DMS 273 (cell line): Measurements from ENCODE around the gene PDIA5.
"Not testable (repeated sequence)": the region's sequence is repeated elsewhere in the genome, so short reads cannot be mapped to it uniquely, and the experiment has no call there.

Experiments used
- DNase-seq: peaks from one replicate; lab custom pipeline; 2025; ENCODE audit not compliant: unreplicated experiment; lab: John Stamatoyannopoulos, UW

The PDIA5 gene

DNA sequence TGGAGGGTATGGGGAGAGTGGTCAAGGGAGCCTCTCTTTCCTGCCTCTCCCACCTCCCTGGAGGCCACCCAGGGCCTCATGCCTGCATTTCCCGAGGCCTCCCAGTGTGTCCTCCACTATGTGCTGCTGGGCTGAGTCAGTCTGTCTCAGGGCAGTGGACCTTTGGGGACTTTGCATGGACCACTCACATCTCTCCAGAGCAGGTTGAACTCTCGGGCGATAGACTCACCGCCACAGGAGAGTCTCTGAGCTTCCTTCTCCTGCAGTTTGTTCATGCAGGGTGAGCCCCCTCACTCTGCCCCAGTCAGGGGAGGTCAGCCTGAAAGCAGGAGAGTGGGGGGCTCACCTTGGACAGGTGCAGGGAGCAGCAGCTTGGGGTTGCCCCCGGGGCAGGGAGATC, 74.5 kb downstream of the PDIA5 start:
- DNase-seq, result no peak

DNA sequence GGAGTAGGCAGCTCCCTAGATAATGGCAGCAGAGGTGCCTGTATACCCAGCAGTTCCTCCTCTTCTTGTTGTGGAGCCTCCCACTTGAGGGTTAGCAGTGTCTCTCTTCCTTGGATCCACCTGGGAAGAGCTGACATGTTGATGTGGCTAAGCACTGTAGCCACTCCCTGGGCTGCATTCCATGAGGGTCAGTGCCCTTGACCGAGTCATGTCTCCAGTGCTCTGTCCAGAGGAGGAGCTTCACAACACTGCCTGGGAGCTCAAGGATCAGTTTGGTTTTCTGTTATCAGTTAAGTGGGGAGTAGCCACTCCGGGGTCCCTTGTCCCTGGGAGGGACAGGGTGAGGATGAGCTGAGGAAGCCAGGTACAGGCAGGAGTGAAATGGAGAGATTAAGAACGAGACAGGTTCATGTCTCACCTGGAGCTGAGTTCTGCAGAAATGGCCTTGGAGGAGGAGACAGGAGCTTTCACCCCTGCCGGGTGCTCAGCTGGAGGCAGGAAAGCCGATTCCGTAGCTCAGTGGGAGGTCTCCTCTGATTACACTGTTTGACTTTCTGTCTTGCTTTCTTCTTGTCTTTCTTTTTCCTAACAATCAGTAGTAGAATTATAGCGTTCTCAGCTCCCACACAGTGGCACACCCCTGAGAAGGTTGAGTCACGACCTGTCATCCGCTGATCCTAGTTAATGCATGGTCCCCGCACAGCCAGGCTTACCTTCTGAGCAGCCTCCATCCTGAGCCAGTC, 77.0 kb downstream of the PDIA5 start:
- DNase-seq, result no peak

DNA sequence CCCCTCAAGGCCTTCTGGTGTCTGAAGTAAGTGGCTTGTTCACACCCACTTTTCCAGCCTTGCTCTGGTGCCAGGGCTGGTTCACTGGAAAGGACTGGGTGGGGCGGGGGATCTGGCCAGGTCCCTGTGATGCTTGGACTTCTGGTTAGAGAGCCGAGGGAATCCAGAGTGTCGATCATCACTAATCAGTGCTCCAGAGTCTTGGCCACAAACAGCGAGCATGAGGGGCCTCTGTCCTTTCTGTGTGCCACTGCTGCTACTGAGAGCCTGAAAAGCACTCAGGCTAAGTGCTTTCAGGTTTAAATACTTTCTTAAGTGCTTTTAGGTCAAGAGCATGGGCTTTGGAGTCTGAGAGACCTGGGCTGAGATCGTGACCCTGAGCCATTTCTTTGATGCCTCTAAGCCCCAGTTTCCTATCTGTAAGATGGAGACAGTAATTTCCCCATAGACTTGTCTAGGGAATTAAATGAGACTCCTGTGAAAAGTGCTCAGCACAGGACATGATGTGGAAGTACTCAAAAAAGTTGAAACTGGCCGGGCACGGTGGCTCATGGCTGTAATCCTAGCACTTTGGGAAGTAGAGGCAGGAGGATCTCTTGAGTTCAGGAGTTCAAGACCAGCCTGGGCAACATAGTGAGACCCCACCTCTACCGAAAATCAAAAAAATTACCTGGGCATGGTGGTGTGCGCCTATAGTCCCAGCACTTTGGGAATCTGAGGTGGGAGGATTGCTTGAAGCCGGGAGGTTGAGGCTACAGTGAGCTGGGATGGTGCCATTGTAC, 81.1 kb downstream of the PDIA5 start:
- DNase-seq, result no peak

DNA sequence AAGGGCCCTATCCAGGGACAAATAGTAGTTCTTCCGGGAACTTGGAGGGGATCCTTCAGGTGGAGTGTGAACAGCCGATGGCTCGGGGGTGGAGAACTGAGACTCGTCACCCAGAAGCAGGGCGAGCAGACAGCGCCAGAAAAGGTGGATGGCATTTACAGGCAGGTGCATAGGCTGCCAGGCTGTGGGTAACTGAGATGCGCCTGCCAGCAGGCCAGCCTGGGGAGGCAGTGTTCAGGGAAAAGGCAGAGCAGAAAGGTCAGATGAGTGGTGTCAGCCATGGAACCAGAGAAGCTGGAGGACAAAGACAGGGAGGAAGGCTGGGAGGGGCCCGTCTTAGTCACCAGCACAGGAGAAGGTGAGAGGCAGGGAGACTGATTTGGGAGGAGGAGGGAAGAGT, 81.9 kb downstream of the PDIA5 start:
- no peak for DNase-seq

DNA sequence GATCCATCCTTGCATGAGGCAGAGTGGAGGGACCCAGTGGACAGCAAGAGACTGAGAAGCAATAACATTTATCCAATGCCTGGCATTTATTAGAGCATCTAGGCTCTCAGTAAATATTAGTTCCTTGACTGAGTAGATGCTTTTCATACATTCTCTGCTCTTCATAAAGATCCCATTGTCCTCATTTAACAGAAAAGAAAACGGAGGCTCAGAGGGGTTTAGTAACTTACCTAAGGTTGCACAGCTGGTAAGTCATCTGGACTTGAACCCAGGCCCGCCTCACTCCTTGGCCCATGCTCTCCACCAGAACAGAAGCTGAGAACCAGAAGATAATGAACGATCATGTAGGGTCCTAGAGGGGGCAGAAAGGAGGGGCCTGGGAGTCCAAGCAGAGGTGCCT, 82.7 kb downstream of the PDIA5 start:
- DNase-seq, result no peak

DNA sequence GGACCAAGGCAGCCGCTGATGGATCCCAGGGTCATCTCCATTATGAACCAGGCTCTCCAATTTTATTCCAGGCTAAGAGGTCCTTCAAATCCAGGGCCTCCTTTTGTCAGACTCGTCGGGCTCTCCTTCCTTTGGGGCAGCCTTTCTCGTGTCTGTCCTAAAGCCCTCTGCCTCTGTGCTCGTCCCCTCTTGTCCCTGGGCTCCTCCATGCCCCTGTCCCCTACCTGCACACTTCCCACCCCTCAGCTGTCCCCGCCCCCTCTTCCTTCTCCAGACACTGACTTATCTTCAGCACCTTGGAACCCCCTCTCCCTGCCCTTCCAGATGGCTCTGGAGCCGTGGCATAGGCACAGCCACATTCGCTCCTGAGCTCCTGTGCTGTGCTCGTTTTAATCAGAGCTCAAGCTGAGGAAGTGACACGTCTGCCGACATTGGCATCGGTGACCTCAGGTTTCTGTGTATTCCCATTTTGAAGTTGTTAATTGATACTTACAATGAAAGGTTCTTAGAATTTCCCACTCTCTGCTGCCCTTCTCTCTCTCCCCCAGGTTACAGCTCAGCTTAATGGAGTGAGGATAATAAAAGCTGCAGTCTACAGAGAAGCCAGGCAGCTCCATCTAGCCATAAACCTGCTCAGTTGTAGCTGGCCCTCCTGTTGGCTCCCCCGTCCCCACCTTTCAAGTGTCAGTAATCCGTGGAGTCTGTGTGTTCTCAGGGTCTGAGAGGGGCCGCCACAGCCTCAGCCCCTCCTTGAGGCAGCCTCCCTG, 83.8 kb downstream of the PDIA5 start:
- no peak for DNase-seq

DNA sequence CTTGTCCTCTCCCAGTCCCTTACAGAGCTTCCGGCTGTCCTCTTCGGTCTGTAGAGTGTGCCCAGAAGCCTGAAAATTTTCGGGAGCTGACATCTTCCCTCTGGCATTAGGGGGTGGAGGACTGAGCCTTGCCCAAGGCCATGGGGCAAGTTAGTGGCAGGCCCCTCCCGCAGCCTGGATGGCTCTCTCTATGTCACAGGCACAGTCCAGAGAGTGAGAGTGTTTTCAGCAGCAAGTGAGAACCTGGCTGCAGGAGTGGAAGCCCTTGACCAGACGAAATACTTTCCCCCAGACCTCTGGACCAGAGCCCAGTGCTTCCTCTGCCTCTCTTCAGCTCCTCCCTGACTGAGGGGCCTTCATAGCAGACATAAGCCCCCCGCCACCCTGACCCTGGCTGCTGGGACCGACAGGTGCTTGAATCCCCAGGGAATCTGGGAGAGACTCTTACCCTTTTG, 84.5 kb downstream of the PDIA5 start:
- no peak for DNase-seq

DNA sequence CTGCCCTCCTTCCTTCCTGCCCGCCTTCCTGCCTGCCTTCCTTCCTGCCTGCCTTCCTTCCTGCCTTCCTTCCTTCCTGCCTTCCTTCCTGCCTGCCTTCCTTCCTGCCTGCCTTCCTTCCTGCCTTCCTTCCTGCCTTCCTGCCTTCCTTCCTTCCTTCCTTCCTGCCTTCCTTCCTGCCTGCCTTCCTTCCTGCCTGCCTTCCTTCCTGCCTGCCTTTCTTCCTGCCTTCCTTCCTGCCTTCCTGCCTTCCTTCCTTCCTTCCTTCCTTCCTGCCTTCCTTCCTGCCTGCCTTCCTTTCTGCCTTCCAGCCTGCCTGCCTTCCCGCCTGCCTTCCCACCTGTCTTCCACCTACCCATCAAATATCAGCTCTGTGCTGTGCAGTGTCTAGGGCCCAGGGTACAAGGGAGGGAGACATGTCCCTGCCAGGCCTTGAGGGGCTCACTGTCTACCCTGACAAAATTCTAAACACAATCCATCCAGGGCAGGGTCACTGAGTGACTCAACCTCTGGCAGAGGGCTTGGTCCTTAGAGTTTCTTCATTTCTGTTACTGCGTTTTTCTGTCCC, 85.1 kb downstream of the PDIA5 start:
- DNase-seq, result not testable (repeated sequence)

DNA sequence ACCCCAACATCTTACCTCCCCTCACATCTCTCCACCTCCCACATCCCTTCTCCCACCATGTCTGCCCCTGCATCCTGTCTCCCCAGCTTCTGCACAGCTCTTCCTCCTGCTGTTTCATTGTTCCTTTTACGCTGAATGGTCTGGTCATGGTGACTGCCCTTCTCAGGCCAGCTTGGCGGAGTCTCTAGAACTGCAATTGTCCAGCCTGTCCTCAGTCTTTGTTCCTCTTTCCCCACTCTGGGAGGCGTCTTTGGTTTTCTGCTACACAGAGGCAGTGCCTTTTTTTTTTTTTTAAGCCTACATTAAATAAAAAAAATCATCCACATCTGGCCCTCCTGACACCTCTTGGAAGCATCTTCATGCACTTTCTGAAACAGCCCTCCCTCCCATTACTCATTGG, 85.9 kb downstream of the PDIA5 start:
- DNase-seq, result no peak

DNA sequence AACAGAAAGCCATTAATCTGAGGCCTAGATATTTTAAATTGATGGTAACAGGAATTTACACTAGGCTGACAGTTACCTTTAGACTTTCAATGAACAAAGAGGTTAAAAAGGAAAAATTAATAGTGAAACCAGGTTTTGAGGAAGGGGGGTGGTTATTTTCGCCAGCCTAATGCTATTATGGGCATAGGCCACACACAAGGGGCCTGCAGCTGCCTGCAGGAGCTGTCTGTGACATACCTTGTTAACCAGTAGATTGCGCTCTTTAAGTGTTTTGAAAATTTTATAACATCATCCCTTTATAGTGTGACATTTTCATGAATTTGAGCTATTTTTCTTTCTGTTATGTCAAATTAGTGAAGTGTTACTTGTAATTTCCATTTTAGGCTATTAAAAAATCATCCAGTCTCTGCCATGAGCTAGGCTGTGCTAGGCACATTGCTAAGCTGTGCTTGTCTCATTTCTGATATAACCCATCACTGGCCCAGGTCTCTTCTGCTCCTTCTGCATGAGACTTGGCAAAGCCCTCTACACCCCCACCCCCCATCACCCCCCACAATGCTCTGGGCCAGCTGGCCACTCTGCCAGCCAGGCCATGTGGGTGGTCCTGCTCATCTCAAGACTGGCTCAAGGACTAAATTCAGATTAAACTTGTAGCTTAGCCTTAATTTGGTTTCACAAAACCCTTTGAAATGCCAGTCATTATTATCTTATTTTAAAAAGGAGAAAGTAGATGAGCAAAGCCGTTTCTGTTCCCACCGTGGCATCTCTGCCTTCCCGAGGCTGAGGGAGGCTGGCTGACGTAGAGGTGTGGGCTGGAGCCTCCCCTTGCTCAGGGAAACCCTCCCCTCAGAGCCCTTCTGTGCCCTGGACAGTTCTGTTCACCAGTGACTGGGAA, 86.5 kb downstream of the PDIA5 start:
- no peak for DNase-seq

DNA sequence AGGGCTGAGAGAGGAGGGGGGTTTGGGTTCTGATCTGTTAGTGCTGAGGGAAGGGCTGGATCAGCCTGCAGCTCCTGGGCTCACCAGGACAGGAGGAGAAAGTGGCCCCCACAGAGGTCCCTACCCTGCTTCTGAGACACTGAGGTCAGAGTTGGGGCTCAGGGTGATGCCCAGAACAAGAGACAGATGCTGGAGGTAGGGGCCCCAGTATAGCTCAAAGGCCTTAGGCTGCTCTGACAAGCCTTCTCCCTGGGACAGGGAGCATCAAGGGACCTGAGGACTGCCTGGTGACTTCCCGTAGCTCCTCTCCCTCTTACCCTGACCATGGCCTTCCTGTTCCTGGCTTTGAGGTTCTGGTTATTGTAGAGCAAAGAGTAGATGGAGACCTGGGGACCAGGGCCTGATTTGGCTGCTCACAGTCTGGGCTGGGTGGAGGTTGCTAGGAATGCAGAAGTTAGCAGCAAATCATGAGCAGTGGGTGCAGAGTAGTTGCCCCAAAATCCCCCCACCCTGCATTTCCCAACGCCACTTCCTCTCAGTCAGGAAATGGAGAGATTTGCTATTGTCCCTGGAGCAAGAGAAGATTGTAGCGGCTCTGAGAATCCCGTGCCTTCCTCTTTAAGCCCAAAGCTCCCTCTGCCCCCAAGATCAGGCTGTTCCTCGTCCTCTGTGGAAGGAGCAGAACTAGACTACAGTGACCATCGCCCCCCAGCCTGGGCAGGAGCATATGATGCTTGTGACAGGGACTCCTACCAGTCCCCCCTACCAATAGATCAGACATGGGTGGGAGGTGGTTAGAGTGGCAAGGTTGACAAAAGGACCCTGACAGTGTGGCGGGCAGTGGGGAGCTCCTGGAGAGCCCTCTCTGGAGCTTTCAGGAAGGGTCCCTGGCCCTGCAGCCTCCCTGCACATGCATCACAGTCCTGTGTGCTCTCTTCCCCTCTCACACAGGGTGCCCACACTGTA, 87.5 kb downstream of the PDIA5 start:
- DNase-seq, result no peak

DNA sequence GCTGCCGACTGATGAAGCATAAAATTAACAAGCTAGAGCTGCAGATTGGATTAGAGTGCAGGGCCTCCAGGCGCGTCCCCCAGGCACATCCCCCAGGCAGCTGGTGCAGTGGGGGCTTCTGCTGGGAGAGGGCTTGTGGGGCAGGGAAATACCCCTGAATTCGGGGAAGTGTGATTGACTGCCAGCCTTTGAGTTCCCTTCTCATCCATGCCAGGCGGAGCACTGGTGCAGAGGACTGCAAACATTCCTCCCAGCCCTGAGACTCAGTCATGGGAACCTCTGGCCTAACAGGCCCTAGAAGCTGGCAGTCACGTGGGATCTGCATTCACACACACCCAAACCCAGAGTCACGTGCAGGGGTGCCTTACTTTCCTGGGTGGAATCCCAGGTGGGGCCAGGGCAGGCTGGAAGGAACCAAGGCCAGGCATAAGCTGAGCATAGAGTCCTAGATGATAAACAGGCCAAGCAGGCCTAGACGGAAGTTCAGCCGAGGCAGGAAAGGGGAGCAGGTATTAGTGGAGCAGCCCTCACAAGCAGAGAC, 88.7 kb downstream of the PDIA5 start:
- DNase-seq, result no peak

DNA sequence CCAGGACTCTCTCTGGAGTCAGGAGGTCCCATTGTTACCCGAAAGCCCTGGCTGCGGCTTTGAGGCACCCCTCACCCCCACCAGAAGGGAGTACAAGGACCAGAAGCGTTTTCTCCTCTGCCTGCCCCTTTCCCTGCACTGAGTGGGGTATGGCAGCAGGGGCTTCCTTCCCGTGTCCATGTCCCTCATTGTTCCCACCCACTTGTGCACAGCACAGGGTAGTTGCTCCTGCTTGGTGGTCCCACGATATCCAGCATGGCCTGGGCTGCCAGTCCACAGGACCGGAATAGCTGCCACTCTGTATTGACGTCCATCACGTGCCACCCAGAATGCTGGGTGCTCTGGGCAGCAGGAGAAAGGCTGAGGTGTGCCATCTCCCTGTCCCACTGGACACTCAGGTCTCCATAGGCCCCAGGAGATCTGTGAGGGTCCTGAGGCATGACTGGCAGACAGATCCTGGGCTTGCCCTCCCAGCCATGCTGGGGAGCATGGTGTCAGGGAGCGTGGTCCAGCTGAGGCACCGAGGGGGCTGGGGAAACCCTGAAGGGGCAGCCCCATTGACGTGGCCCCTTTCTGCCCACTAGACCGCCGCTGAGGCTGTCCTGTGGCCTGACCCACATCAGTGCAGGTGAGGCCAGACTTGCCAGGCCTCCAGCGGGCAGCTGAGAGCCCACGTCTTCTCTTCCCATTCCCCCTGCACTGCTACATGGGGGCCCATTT, 89.6 kb downstream of the PDIA5 start:
- DNase-seq, result no peak

DNA sequence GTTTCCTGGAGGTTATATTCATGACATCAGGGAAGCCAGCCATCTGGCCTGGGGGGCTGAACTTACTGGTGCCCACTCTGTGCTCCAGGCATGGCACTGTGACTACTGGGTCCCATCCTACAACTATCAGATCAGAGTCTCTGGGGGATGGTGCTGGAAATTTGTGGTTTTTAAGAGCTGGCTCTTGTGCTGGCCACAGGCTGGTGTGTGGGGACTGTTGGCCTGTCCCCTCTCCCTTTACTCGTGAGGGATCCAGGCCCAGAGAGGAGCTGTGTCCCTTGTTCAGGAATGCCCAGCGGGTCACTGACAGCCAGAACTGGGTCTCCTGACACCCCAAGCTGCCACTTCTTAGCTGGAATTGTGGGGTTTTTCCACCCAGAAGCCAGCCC, 90.4 kb downstream of the PDIA5 start:
- DNase-seq, result peak; percentile 58

DNA sequence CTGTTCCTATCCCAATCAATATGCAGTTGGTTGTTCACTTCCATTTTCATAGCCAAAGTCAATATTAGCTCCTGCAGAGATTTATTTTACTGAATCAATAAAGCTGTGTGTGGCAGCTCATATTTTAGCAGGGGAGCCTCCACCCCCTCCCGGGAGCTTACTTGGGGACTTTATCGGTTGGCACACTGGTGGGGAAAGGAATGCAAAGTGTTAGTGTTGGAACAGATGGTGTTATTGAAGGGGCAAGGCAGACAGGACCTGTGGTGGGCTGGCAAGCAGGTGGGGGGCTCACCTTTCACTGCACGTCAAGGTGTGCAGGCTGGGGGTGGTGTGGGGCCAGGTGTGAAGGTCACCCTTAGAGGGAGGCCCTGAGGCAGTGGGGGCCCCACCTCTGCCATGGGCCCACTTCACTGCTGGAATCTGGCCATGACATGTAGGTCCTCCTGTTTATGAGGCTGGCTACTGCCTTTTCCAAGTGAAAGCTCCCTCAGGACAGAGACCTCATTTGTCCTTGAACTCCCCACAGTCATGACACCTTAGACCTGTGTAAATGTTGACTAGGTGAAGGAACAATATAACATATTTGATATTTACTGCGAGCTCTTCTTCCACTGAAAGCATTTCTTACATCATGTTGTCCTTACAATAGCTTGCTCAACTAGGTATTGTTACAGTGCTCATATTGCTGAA, 90.9 kb downstream of the PDIA5 start:
- DNase-seq, result no peak

DNA sequence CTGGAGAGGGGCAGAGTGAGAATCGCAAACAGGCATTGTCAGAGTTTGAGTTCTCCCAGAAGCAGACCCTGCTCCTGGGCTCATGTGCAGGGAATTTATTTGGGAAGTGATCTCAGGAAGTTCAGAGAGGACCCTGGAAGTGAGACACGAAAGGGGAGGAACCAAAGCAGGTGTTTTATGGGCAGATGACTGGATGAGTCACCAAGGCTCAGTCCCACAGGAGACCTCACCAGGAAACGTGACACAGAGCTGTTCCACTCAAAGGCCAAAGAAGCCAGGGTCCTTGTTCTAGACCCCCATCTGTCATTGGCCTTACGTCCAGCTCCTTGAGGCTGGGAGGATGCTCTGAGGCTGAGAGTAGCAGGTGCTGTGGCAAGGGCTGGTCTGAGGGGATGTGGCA, 91.5 kb downstream of the PDIA5 start:
- DNase-seq, result no peak

DNA sequence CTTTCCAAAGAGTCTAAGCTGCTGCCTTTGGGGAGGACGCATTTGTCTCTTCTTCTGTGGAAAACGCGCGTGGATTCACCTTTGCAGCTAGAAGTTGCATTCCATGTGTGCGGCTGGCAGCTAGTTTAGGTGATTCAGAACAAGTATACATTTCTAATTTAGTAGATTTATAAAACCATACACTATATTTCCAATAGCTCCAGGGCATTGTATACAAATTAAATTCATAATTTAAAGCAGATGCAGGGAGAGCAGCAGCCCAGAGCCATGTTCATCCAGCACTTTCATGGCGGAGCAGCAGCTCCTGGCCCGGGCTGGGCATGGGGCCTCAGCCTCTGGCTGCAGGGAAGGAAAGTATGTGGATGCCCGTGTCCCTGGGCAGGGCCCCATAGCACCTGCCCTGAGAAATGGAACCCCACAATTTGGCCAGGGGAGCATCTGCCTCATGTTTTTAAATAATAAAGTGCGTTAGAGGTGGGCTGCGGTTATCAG, 92.1 kb downstream of the PDIA5 start:
- DNase-seq, result no peak
